HCT116 (cell line): ENCODE data around the gene SDCBP2. TPM values are rescaled to one million over a fixed set of nuclear protein-coding genes. Genes with fewer than 3 reads are reported as not detected.

Experiments used
- ATAC-seq: fragments of 200-7000 bp; cut with Tn5 transposase; 2 replicates; pipeline ENCODE4 v1.9.1; 2020; ENCODE audit warnings: mild to moderate bottlenecking, moderate library complexity
- BruUV-seq: library from RNA; stranded (reverse); fragments of 400-500 nt; replicated peaks from 2 replicates; lab custom pipeline; 2021; lab: Mats Ljungman, UMichigan
- CTCF ChIA-PET: fragments of 300-600 bp; sonication (Branson Sonifier 250); formaldehyde crosslinking; loops from one replicate; lab custom pipeline; 2021; ENCODE audit warnings: antibody characterized with exemption; lab: Charles Lee
- POLR2A ChIA-PET: fragments of 300-600, 350-600 bp; sonication (Branson Sonifier 250); formaldehyde crosslinking; loops from one replicate; lab custom pipeline; 2021; ENCODE audit warnings: antibody characterized with exemption; lab: Charles Lee
- RAD21 ChIA-PET, 2 experiments: fragments of 300-600 bp; sonication (Branson Sonifier 250); formaldehyde crosslinking; loops; one replicate each; lab custom pipeline; 2023; ENCODE audit warnings: low total read pairs in 2 of 2; ENCODE audit not compliant: uncharacterized antibody in 2 of 2, unreplicated experiment in 2 of 2, low non-redundant PET in 1 of 2; lab: Charles Lee
- DNase-seq: peaks from one replicate; pipeline ENCODE4 v3.0.0-alpha.2; 2010; ENCODE audit warnings: low read depth, low spot score
- H2AFZ ChIP-seq: fragments of 200-600 bp; shearing (Covaris generic), sonication (generic); 2 replicates; pipeline ENCODE4 v1.6.1; 2017; ENCODE audit warnings: low read depth, mixed run types, mixed read lengths, antibody characterized with exemption, low read length; ENCODE audit not compliant: poor library complexity, severe bottlenecking
- H3K27ac ChIP-seq: 2 replicates; pipeline ENCODE4 v1.5.1; 2012; ENCODE audit warnings: low read depth, low read length
- H3K27me3 ChIP-seq: fragments of 200-600 bp; sonication (generic); 2 replicates; pipeline ENCODE4 v1.6.1; 2016; ENCODE audit warnings: mixed run types, low read length, mixed read lengths; ENCODE audit not compliant: insufficient read depth
- H3K36me3 ChIP-seq, 2 experiments: fragments of 200-500 bp in 1 of 2; fragments of 200-600 bp in 1 of 2; sonication (Bioruptor generic) in 1 of 2; sonication (generic) in 1 of 2; 2 replicates each; pipeline versions ENCODE4 v1.5.1 to v1.6.1; 2014 to 2016; ENCODE audit warnings: low read length in 2 of 2, inconsistent platforms in 1 of 2, mixed read lengths in 1 of 2, mixed run types in 1 of 2; ENCODE audit not compliant: insufficient read depth in 2 of 2, control insufficient read depth in 1 of 2
- H3K4me1 ChIP-seq, 2 experiments: fragments of 200-600 bp in 1 of 2; sonication (generic) in 1 of 2; 2 replicates each; pipeline versions ENCODE4 v1.5.1 to v1.6.1; 2012 to 2017; ENCODE audit warnings: low read length in 2 of 2, inconsistent platforms in 1 of 2, mild to moderate bottlenecking in 1 of 2, mixed read lengths in 1 of 2, mixed run types in 1 of 2, moderate library complexity in 1 of 2; ENCODE audit not compliant: insufficient read depth in 2 of 2, control insufficient read depth in 1 of 2
- H3K4me2 ChIP-seq: fragments of 200-600 bp; sonication (generic); 2 replicates; pipeline ENCODE4 v1.6.1; 2017; ENCODE audit warnings: mixed run types, low read length, mixed read lengths
- H3K4me3 ChIP-seq, 2 experiments: fragments of 200-600 bp in 1 of 2; sonication (generic) in 1 of 2; replicated peaks in 1 of 2; 2 replicates each; pipeline ENCODE4 v1.5.1; 2011 to 2016; ENCODE audit warnings: low read length in 2 of 2, control low read depth in 1 of 2, low read depth in 1 of 2, mild to moderate bottlenecking in 1 of 2, mixed read lengths in 1 of 2, mixed run types in 1 of 2
- H3K79me2 ChIP-seq: fragments of 200-600 bp; sonication (generic); 2 replicates; pipeline ENCODE4 v1.6.1; 2017; ENCODE audit warnings: mild to moderate bottlenecking, mixed run types, low read length, moderate library complexity, mixed read lengths; ENCODE audit not compliant: insufficient read depth
- H3K9ac ChIP-seq: fragments of 200-600 bp; sonication (generic); 2 replicates; pipeline ENCODE4 v1.6.1; 2016; ENCODE audit warnings: low read length, mixed read lengths
- H3K9me2 ChIP-seq: fragments of 200-600 bp; sonication (generic), shearing (Covaris generic); 2 replicates; pipeline ENCODE4 v1.6.1; 2017; ENCODE audit warnings: mixed run types, mild to moderate bottlenecking, moderate library complexity; ENCODE audit not compliant: insufficient read depth
- H3K9me3 ChIP-seq, 2 experiments: fragments of 200-500 bp in 1 of 2; fragments of 200-600 bp in 1 of 2; sonication (Bioruptor generic) in 1 of 2; sonication (generic) in 1 of 2; 2 replicates each; pipeline ENCODE4 v1.6.1; 2014 to 2017; ENCODE audit warnings: low read length in 2 of 2, mixed read lengths in 2 of 2, inconsistent platforms in 1 of 2, low read depth in 1 of 2, mild to moderate bottlenecking in 1 of 2, mixed run types in 1 of 2, moderate library complexity in 1 of 2; ENCODE audit not compliant: control insufficient read depth in 1 of 2, insufficient read depth in 1 of 2
- H4K20me1 ChIP-seq: fragments of 200-600 bp; sonication (generic), shearing (Covaris generic); 2 replicates; pipeline ENCODE4 v1.6.1; 2017; ENCODE audit warnings: mixed run types, mild to moderate bottlenecking, moderate library complexity; ENCODE audit not compliant: insufficient read depth
- CBX3 ChIP-seq: IDR thresholded peaks from 2 replicates; pipeline ENCODE4 v1.6.1; 2012; ENCODE audit warnings: low read depth
- CEBPB ChIP-seq: IDR thresholded peaks from 2 replicates; pipeline ENCODE4 v1.6.1; 2012; ENCODE audit warnings: low read depth
- CTCF ChIP-seq, 3 experiments: fragments of 200-600 bp in 1 of 3; sonication (generic) in 1 of 3; IDR thresholded peaks in 2 of 3; conservative IDR thresholded peaks in 1 of 3; 2 replicates each; pipeline ENCODE4 v1.5.1; 2012 to 2017; ENCODE audit warnings: low read depth in 2 of 3, low read length in 2 of 3, antibody characterized with exemption in 1 of 3, borderline replicate concordance in 1 of 3, control low read depth in 1 of 3, mild to moderate bottlenecking in 1 of 3, mixed read lengths in 1 of 3, mixed run types in 1 of 3, moderate library complexity in 1 of 3; ENCODE audit not compliant: insufficient read depth in 1 of 3
- EGR1 ChIP-seq: IDR thresholded peaks from 2 replicates; pipeline ENCODE4 v1.6.1; 2012; ENCODE audit warnings: low read depth
- EZH2phosphoT487 ChIP-seq: fragments of 200-600 bp; IDR thresholded peaks from 2 replicates; pipeline ENCODE4 v1.6.1; 2018; ENCODE audit warnings: antibody characterized with exemption, borderline replicate concordance
- FOSL1 ChIP-seq: IDR thresholded peaks from 2 replicates; pipeline ENCODE4 v1.6.1; 2012; ENCODE audit warnings: low read depth
- JUND ChIP-seq: IDR thresholded peaks from 2 replicates; pipeline ENCODE4 v1.6.1; 2012
- POLR2A ChIP-seq: IDR thresholded peaks from 2 replicates; pipeline ENCODE4 v1.7.0; 2011; ENCODE audit warnings: borderline replicate concordance; ENCODE audit not compliant: insufficient read depth, insufficient read length; ENCODE audit errors: extremely low read depth
- RAD21 ChIP-seq: IDR thresholded peaks from 2 replicates; pipeline ENCODE4 v1.6.1; 2012; ENCODE audit warnings: low read depth, mild to moderate bottlenecking
- SRF ChIP-seq: IDR thresholded peaks from 2 replicates; pipeline ENCODE4 v1.6.1; 2012; ENCODE audit warnings: low read depth
- intact Hi-C: fragments of 100-400 bp; cut with micrococcal nuclease; formaldehyde crosslinking; loops from 2 replicates; pipeline ENCODE4 v1.10.0; 2022
- total RNA-seq: library from RNA; stranded (reverse); gene quantifications from one replicate; pipeline ENCODE4 v1.2.1, GENCODE V29; 2021; ENCODE audit not compliant: unreplicated experiment
- TF ChIP-seq, protein P1 (sequence below): IDR thresholded peaks from 2 replicates; pipeline ENCODE4 v1.6.1; 2012

Gene SDCBP2
- total RNA-seq, 1 experiment from 2014 or later: 3.4 TPM

DNA sequence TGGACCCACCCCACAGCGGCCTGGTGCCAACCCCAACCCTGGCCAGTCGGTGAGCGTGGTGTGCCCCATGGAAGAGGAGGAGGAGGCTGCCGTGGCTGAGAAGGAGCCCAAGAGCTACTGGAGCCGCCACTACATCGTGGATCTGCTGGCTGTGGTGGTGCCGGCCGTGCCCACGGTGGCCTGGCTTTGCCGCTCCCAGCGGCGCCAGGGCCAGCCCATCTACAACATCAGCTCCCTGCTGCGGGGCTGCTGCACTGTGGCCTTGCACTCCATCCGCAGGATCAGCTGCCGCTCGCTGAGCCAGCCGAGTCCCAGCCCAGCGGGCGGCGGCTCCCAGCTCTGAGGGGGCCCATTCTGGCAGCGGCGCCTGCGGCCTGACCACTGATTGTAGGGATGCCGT lies 23.2 kb downstream of the SDCBP2 start:
- ChIA-PET POLR2A (no interaction called here), RAD21 (no interaction called here), CTCF (no interaction called here)
- Histone ChIP-seq H3K79me2 (no peaks in the 10 kb centered on the region), H3K36me3 (no peaks in the 10 kb centered on the region), H3K4me1 (peaks cover 5 to 7% of the 10 kb centered on the region in 2 experiments), H2AFZ (no peak overlapping the region), H3K27ac (no peak overlapping the region), H3K9ac (no peak overlapping the region), H3K4me3 (no peak overlapping the region), H3K9me2 (no peaks in the 10 kb centered on the region), H4K20me1 (no peaks in the 10 kb centered on the region; the same call in 1 of the 2 replicates), H3K27me3 (no peaks in the 10 kb centered on the region), H3K4me2 (no peak overlapping the region), H3K9me3 (no peaks in the 10 kb centered on the region)
- no TSS peak for BruUV-seq
- TF ChIP-seq JUND (no peak), FOSL1 (no peak), CTCF (IDR thresholded peaks at IDR 0.05 in 2 of 3, conservative IDR thresholded peaks at IDR 0.05 in 1 of 3; ENCODE audit: borderline replicate concordance in 1 of 3, insufficient read depth in 1 of 3, low read depth in 2 of 3, low read length in 2 of 3) (no peak), RAD21 (no peak), EGR1 (no peak), EZH2phosphoT487 (no peak), POLR2A (no peak), CBX3 (no peak), CEBPB (no peak), SRF (no peak)
- TF ChIP-seq, protein P1, sequence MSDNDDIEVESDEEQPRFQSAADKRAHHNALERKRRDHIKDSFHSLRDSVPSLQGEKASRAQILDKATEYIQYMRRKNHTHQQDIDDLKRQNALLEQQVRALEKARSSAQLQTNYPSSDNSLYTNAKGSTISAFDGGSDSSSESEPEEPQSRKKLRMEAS: no peak
- ATAC-seq: no peak
- intact Hi-C loops: no loop called here
- no peak for DNase-seq
